ENCODE measurements around the gene FSCN2. TPM values are rescaled to one million over a fixed set of nuclear protein-coding genes. Genes with fewer than 3 reads are reported as not detected.

FSCN2 gene
- total RNA-seq, 1 experiment from 2014 or later, result 0.31 TPM

DNA sequence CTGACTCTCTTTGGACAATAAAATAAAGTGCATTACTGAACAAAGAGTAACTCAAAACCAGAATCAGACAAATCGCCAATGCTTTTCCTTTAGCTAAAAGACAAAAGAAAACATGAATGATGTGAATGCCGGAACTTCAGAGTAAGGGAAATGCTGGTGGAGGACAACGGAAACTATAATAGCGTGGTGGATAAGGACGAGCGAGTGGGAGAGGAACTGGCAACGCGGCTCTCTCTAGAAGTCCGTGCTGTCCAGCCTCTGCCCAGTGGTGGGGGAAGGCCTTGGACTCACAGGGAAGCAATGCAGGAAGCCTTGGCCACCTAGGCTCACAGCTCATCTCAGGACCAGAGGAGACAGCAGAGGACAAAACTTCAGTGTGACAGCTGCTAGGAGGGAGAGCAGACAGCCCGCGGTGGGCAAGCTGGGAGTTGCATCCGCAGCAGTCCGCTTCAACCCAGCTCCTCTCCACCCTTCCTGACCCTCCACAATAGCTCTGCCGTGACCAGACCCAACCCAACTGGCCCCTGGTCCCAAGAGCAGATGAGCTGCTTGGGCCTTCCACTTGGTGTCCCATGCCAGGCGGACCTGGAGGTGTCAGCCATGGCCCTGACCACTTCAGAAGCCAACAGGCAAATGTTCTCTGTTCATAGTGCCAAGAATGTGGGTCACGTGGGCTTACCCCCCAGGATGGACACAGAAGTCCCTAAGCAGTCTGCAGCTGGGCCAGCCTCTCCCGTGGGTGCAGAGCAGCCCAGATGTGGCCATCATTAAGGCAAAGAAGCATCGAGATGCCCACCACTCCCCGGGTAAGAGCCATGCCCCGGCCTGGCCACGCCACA is 29.3 kb downstream of the FSCN2 start (continued):
- TF ChIP-seq, protein P1, sequence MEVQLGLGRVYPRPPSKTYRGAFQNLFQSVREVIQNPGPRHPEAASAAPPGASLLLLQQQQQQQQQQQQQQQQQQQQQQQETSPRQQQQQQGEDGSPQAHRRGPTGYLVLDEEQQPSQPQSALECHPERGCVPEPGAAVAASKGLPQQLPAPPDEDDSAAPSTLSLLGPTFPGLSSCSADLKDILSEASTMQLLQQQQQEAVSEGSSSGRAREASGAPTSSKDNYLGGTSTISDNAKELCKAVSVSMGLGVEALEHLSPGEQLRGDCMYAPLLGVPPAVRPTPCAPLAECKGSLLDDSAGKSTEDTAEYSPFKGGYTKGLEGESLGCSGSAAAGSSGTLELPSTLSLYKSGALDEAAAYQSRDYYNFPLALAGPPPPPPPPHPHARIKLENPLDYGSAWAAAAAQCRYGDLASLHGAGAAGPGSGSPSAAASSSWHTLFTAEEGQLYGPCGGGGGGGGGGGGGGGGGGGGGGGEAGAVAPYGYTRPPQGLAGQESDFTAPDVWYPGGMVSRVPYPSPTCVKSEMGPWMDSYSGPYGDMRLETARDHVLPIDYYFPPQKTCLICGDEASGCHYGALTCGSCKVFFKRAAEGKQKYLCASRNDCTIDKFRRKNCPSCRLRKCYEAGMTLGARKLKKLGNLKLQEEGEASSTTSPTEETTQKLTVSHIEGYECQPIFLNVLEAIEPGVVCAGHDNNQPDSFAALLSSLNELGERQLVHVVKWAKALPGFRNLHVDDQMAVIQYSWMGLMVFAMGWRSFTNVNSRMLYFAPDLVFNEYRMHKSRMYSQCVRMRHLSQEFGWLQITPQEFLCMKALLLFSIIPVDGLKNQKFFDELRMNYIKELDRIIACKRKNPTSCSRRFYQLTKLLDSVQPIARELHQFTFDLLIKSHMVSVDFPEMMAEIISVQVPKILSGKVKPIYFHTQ (CRISPR knock-in tag; IDR thresholded peaks at IDR 0.05), result no peak
- TF ChIP-seq, protein P2, sequence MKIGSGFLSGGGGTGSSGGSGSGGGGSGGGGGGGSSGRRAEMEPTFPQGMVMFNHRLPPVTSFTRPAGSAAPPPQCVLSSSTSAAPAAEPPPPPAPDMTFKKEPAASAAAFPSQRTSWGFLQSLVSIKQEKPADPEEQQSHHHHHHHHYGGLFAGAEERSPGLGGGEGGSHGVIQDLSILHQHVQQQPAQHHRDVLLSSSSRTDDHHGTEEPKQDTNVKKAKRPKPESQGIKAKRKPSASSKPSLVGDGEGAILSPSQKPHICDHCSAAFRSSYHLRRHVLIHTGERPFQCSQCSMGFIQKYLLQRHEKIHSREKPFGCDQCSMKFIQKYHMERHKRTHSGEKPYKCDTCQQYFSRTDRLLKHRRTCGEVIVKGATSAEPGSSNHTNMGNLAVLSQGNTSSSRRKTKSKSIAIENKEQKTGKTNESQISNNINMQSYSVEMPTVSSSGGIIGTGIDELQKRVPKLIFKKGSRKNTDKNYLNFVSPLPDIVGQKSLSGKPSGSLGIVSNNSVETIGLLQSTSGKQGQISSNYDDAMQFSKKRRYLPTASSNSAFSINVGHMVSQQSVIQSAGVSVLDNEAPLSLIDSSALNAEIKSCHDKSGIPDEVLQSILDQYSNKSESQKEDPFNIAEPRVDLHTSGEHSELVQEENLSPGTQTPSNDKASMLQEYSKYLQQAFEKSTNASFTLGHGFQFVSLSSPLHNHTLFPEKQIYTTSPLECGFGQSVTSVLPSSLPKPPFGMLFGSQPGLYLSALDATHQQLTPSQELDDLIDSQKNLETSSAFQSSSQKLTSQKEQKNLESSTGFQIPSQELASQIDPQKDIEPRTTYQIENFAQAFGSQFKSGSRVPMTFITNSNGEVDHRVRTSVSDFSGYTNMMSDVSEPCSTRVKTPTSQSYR (CRISPR knock-in tag; IDR thresholded peaks at IDR 0.05), result no peak

DNA sequence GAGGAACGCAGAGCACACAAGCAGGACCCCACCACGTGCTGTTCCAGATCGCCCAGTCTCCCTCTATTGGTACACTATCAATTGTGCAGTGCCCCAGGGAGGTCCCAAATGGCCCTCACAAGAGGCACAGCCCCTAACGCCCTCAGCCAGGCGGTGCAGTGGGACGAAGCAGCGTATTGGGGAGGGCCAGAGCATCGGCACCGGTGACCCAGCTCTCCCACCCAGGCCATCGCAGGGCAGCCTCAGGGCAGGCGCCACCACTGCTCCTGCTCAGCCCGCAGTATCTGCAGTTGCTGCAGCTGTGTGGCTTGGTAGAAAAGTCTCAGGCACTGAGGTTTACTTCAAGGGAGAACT is 29.9 kb downstream of the FSCN2 start:
- TF ChIP-seq NFYB (CRISPR knock-in tag; conservative IDR thresholded peaks at IDR 0.05; ENCODE audit: low read depth) (no peak), NR2C2 (CRISPR knock-in tag; IDR thresholded peaks at IDR 0.05) (no peak), EMX1 (CRISPR knock-in tag; IDR thresholded peaks at IDR 0.05) (no peak)
- TF ChIP-seq, protein P3, sequence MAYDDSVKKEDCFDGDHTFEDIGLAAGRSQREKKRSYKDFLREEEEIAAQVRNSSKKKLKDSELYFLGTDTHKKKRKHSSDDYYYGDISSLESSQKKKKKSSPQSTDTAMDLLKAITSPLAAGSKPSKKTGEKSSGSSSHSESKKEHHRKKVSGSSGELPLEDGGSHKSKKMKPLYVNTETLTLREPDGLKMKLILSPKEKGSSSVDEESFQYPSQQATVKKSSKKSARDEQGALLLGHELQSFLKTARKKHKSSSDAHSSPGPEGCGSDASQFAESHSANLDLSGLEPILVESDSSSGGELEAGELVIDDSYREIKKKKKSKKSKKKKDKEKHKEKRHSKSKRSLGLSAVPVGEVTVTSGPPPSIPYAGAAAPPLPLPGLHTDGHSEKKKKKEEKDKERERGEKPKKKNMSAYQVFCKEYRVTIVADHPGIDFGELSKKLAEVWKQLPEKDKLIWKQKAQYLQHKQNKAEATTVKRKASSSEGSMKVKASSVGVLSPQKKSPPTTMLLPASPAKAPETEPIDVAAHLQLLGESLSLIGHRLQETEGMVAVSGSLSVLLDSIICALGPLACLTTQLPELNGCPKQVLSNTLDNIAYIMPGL (CRISPR knock-in tag; IDR thresholded peaks at IDR 0.05), result no peak
- TF ChIP-seq, protein P4, sequence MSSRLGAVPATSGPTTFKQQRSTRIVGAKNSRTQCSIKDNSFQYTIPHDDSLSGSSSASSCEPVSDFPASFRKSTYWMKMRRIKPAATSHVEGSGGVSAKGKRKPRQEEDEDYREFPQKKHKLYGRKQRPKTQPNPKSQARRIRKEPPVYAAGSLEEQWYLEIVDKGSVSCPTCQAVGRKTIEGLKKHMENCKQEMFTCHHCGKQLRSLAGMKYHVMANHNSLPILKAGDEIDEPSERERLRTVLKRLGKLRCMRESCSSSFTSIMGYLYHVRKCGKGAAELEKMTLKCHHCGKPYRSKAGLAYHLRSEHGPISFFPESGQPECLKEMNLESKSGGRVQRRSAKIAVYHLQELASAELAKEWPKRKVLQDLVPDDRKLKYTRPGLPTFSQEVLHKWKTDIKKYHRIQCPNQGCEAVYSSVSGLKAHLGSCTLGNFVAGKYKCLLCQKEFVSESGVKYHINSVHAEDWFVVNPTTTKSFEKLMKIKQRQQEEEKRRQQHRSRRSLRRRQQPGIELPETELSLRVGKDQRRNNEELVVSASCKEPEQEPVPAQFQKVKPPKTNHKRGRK (CRISPR knock-in tag; IDR thresholded peaks at IDR 0.05; ENCODE audit: borderline replicate concordance), result no peak
- TF ChIP-seq, protein P5, sequence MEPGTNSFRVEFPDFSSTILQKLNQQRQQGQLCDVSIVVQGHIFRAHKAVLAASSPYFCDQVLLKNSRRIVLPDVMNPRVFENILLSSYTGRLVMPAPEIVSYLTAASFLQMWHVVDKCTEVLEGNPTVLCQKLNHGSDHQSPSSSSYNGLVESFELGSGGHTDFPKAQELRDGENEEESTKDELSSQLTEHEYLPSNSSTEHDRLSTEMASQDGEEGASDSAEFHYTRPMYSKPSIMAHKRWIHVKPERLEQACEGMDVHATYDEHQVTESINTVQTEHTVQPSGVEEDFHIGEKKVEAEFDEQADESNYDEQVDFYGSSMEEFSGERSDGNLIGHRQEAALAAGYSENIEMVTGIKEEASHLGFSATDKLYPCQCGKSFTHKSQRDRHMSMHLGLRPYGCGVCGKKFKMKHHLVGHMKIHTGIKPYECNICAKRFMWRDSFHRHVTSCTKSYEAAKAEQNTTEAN (CRISPR knock-in tag; IDR thresholded peaks at IDR 0.05), result no peak
- TF ChIP-seq, protein P6, sequence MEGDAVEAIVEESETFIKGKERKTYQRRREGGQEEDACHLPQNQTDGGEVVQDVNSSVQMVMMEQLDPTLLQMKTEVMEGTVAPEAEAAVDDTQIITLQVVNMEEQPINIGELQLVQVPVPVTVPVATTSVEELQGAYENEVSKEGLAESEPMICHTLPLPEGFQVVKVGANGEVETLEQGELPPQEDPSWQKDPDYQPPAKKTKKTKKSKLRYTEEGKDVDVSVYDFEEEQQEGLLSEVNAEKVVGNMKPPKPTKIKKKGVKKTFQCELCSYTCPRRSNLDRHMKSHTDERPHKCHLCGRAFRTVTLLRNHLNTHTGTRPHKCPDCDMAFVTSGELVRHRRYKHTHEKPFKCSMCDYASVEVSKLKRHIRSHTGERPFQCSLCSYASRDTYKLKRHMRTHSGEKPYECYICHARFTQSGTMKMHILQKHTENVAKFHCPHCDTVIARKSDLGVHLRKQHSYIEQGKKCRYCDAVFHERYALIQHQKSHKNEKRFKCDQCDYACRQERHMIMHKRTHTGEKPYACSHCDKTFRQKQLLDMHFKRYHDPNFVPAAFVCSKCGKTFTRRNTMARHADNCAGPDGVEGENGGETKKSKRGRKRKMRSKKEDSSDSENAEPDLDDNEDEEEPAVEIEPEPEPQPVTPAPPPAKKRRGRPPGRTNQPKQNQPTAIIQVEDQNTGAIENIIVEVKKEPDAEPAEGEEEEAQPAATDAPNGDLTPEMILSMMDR (IDR thresholded peaks at IDR 0.05), result no peak
- no peak overlapping the region for H3K4me3 Mint-ChIP-seq
- no peak for DNase-seq (ENCODE audit: low spot score)
- peaks cover 19% of the 10 kb centered on the region for H3K36me3 Mint-ChIP-seq
- ChIA-PET CTCF (interaction anchor here (1.3 kb wide), 1 partner anchor 35 kb away, joined by 3 read pairs; no protein-coding TSS in a partner anchor), POLR2A (no interaction called here)
- 0 out of 2 replicates have a peak overlapping the region, but pooled peaks have one; percentile 27 for H3K27ac Mint-ChIP-seq
- H3K9me3 Mint-ChIP-seq, result no peaks in the 10 kb centered on the region
- ATAC-seq, result no peak
- H3K4me1 Mint-ChIP-seq, result peaks cover 13% of the 10 kb centered on the region
- H3K27me3 Mint-ChIP-seq (ENCODE audit: low read depth), result no peaks in the 10 kb centered on the region
